Tongue (tissue), 2 donors: Measurements from ENCODE around the gene GSK3B. TPM values are rescaled to one million over a fixed set of nuclear protein-coding genes. Genes with fewer than 3 reads are reported as not detected.
"Not testable (repeated sequence)": the region's sequence is repeated elsewhere in the genome, so short reads cannot be mapped to it uniquely, and the experiment has no call there.

Experiments
- DNase-seq: peaks from one replicate; pipeline ENCODE4 v3.0.0-alpha.2; 2015
- total RNA-seq: library from RNA; depleted of rRNA; stranded (reverse); fragments of >200 nt; gene quantifications from one replicate; pipeline ENCODE4 v1.2.3, GENCODE V29; 2014

The GSK3B gene
- total RNA-seq, 1 donor from 2014 or later, result 54.6 TPM

DNA sequence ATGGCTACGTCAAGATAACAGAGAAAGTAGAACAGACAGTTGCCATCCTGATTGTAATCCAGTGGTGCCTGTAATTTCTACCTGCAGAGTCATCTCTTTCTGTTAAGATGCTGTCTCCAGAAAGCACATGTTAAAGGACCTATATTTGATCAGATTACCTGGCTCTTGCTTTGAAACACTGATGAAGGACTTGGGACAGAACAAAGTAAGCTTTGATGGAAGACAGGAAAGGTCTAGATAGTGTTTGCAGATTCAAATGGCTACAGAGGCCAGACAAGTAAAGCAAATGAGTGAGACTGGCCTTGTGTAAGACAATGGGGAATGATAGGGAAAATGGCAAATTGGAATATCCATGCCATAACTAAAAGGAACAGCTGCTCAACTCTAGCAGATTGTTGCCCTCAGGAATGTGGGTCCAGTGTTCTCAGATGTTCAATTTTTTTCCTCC is 1.8 kb upstream of the GSK3B start:
- peak; percentile 58 for DNase-seq

GRCh38 chr3:120095226-120095978 is 1.2 kb upstream of the GSK3B start:
- DNase-seq, result peak; percentile 97

DNA sequence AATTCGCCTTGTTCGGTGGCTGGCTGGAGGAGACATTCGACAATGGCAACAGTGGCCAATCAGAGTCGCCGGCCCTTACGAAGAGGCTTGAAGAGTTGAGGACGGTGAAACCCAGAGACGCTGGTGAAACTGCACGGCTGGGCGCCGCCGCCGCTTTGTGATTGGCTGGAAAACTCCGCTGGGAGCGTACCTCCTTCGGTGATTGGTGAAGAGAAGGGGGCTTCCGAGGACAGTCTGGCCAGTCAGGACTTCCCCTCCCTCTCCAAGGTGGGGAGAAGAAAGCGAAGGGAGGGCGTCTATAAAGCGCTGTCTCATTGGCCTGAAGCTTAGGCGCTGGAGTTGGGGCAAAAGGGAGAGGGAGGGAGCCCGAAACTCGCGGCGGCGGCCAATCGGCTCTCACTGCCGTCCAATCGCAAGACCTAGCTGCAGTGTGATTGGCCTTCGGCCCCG is 554 bp upstream of the GSK3B start:
- peak; percentile 100 for DNase-seq

DNA sequence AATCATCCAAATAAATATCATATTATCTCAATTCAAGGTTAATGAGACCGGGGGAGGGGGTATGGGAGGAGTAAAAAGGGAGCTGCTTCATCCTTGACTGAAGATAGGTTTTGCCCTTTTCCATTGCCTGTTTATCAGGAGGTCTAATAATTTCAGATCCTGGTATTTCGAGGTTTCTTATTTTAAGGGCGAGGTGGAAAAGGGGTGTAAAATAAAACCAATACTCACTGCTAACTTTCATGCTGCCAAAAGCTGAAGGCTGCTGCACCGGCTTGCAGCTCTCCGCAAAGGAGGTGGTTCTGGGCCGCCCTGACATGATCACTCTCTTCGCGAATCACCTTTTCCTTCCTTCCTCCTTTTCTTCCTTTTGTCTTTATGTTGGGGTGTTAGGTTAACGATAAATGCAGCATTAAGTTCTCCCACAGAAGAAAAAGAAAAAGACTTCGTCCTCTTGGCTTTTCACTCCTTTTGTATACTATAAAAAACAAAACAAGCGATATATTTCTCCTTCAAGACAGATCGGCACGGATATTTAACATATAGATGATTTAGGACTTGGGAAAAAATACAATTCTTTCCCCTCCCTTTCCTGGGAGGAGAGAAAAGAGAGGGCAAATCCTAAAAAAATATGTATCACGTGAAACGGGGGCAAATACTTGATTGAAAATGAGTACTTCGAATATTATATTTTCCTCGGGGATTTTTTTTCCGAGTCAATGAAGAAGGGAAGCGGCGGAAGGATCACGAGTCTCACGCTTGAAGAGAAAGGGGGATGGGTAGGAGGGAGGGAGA is 932 bp downstream of the GSK3B start:
- DNase-seq, result peak; percentile 92

GRCh38 chr3:120092474-120092873 is 1.8 kb downstream of the GSK3B start:
- peak; percentile 27 for DNase-seq

GRCh38 chr3:120090422-120090821 is 3.8 kb downstream of the GSK3B start:
- no peak for DNase-seq

GRCh38 chr3:120089089-120089488 is 5.2 kb downstream of the GSK3B start:
- DNase-seq, result no peak

DNA sequence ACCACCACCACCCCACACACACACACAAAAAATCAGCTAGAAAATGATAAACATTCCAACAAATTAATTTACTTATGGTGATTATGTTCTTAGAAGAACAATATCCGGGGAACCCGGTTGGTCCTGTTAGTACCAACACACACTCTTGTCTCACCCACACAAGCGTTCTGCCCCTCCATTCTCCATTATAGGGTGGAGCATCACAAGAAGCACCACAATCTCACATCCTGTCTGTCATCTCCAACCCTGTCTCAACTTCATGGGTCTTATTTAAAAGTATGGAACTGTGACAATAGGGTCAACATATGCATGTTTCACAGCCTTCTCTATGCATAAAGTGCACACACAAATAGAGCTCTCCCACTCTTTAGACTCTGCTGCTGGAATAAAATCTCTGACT is 5.6 kb downstream of the GSK3B start:
- no peak for DNase-seq

DNA sequence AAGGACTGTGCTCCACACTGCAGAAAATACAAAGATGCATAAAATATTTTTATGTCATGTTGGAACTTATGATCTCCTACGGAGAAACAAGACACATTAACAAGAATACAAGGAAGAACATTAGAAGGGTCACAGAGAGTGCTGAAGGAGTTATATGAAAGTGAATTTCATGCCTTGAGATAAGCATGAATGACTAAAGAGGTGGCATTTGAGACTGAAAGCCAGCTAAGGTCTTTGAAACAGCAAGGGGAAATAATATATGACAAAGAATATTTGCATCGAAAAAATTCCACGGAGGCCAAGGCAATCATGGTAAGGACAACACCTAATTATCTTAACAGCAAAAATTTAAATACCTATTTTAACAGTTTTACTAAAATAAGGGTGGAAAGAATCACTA is 12.5 kb downstream of the GSK3B start:
- DNase-seq, result no peak

- no peak for DNase-seq
Observed at GRCh38 chr3:120080836-120081235, 13.4 kb downstream of the GSK3B start.

GRCh38 chr3:120077731-120078130 is 16.5 kb downstream of the GSK3B start:
- no peak for DNase-seq

DNA sequence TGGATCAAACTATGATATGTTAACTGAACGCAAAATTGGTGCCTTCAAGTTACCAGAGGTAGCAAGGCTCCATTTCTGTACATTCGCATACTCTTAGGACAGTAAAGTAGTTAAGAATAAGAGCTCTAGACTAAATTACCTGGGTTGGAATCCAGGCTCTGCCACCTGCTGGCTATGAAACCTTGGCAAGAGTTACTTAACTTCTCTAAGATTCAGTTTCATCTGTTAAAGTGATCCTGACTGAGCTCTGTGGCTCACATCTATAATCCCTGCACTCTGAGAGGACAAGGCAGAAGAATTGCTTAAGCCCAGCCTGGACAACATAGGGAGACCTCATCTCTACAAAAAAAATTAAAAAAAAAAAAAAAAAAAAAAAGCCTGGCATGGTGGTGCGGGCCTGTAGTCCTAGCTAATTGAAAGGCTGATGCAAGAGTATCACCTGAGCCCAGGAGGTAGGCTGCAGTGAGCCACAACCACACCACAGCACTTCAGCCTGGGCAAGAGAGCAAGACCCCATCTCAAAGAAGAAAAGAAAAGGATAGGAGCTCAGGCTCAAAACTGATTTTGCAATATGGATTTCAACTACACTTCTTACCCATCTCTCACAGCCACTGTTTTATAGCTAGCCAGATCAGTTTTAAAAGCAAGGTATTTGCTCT is 21.3 kb downstream of the GSK3B start:
- DNase-seq, result no peak

DNA sequence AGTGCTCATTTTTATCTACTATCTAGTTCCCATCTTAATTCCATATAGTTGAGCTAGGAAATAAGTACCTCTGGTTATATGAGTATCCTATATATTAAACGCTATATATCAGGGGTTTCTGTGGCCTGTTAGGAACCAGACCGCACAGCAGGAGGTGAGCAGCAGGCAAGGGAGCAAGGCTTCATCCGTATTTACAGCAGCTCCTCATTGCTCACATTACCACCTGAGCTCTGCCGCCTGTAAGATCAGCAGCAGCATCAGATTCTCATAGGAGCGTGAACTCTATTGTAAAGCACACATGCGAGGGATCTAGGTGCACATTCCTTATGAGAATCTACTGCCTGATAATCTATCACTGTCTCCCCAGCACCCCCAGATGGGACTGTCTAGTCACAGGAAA is 23.0 kb downstream of the GSK3B start:
- no peak for DNase-seq

DNA sequence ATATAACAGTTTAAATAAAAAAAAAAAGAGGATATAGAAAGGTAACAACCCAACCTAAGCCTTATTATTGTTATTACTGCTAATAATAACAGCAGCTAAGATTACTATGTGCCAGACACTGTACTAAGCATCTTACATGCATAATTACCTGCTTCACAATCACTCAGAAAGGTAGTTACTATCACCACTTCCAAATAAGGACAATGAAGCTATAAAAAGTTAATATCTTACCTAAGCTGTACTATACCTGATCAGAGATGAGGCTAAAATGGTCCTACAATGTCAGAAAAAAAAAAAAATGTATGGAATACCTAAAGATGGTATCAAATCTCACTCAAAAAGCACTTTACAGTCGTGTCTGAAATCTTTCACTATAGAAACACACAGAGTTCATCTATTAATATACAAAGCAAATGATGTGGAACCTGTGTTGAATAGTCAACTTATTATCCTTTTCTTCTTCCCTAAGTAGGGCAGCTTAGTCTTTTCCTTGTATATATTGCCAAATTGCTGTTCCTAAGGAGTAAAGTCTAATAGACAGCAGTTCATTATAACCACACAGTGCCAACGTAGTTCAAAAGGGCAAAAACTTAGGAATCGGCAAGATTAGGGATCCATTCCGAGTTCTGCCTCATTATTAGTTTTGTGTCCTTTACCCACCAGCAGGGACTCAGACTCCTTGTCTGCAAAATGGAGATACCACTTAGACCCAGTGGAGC is 23.8 kb downstream of the GSK3B start:
- DNase-seq, result no peak

- no peak for DNase-seq
Observed at GRCh38 chr3:120067083-120067482, 27.2 kb downstream of the GSK3B start.

GRCh38 chr3:120066634-120067033 is 27.6 kb downstream of the GSK3B start:
- no peak for DNase-seq

GRCh38 chr3:120064641-120065040 is 29.6 kb downstream of the GSK3B start:
- DNase-seq, result no peak

GRCh38 chr3:120062474-120062873 is 31.8 kb downstream of the GSK3B start:
- no peak for DNase-seq

- no peak for DNase-seq
Observed at GRCh38 chr3:120059081-120059864, 35.0 kb downstream of the GSK3B start.

DNA sequence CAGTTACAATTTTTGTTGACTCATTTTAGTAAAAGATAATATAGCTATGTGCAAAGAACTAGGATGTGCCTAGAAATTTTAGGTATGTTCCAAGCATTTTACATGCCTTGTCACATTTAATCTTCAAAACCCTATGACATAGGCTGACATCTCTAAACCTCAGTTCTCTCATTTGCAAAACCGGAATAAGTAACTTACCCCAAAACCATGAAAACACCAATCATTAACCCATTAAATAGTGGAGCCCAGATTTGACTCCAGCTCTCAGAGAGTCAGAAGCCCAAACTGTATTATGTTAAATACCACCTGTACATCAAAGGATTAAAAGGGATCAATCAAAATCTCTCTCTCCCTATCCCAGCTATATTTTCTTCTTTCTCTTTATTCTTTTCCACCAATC is 36.6 kb downstream of the GSK3B start:
- DNase-seq, result no peak

DNA sequence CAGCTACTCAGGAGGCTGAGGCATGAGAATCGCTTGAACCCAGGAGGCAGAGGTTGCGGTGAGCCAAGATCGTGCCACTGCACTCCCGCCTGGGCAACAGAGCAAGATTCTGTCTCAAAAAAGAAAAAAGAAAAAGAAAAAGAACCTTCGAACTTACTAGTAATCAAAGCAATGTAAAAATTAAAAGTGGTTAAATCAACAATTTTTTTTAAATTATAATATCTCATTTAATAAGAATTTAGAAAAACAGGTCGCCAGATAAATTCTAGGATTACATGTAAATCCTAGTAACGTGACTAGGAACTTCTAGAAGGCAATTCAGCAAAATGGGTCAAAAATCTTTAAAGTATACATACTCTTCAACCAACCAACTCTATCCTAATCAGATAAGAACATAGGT is 37.2 kb downstream of the GSK3B start:
- DNase-seq, result no peak

- not testable (repeated sequence) for DNase-seq
Observed at GRCh38 chr3:120053647-120054046, 40.6 kb downstream of the GSK3B start.
